ENCODE results near the gene GADL1.

Gene GADL1

GRCh38 chr3:30723211-30723610, 171.2 kb downstream of the GADL1 start:
- DNase-seq (ENCODE audit: low spot score), result no peak

- no peak for DNase-seq (ENCODE audit: low spot score)
These were observed 173.2 kb downstream of the GADL1 start for GRCh38 chr3:30721314-30721634.

- no peak for DNase-seq (ENCODE audit: low spot score)
These were observed 173.7 kb downstream of the GADL1 start for GRCh38 chr3:30720586-30721313.

- no peak for DNase-seq (ENCODE audit: low spot score)
These were observed 174.9 kb downstream of the GADL1 start for GRCh38 chr3:30719536-30719935.

GRCh38 chr3:30713885-30714503, 180.5 kb downstream of the GADL1 start:
- DNase-seq (ENCODE audit: low spot score), result no peak

GRCh38 chr3:30712991-30713390, 181.5 kb downstream of the GADL1 start:
- DNase-seq (ENCODE audit: low spot score), result no peak

GRCh38 chr3:30711867-30712266, 182.6 kb downstream of the GADL1 start:
- DNase-seq (ENCODE audit: low spot score), result no peak

- no peak for DNase-seq (ENCODE audit: low spot score)
These were observed 183.3 kb downstream of the GADL1 start for GRCh38 chr3:30711151-30711550.

GRCh38 chr3:30710017-30710416, 184.4 kb downstream of the GADL1 start:
- no peak for DNase-seq (ENCODE audit: low spot score)

- DNase-seq (ENCODE audit: low spot score), result no peak
These were observed 186.0 kb downstream of the GADL1 start for GRCh38 chr3:30708472-30708871.

- DNase-seq (ENCODE audit: low spot score), result no peak
These were observed 186.6 kb downstream of the GADL1 start for GRCh38 chr3:30707825-30708224.

- no peak for DNase-seq (ENCODE audit: low spot score)
These were observed 189.2 kb downstream of the GADL1 start for GRCh38 chr3:30704931-30705890.

GRCh38 chr3:30702828-30703397, 191.5 kb downstream of the GADL1 start:
- no peak for DNase-seq (ENCODE audit: low spot score)

GRCh38 chr3:30702038-30702827, 192.2 kb downstream of the GADL1 start:
- DNase-seq (ENCODE audit: low spot score), result no peak

GRCh38 chr3:30700702-30701321, 193.6 kb downstream of the GADL1 start:
- DNase-seq (ENCODE audit: low spot score), result no peak

GRCh38 chr3:30699927-30700326, 194.5 kb downstream of the GADL1 start:
- no peak for DNase-seq (ENCODE audit: low spot score)

- DNase-seq (ENCODE audit: low spot score), result no peak
These were observed 195.9 kb downstream of the GADL1 start for GRCh38 chr3:30698549-30698948.

- DNase-seq (ENCODE audit: low spot score), result no peak
These were observed 197.6 kb downstream of the GADL1 start for GRCh38 chr3:30696896-30697295.

GRCh38 chr3:30696403-30696819, 198.1 kb downstream of the GADL1 start:
- DNase-seq (ENCODE audit: low spot score), result no peak

GRCh38 chr3:30695302-30696061, 199.0 kb downstream of the GADL1 start:
- DNase-seq (ENCODE audit: low spot score), result no peak

Measured in ecto neural progenitor cell (in vitro differentiated cells).